Epidermal melanocyte (primary cell): ENCODE measurements around the gene CDYL2.
"Not testable (repeated sequence)": the region's sequence is repeated elsewhere in the genome, so short reads cannot be mapped to it uniquely, and the experiment has no call there.

Source experiments
- DNase-seq: peaks from one replicate; pipeline ENCODE4 v3.0.0; 2011; ENCODE audit warnings: low spot score; ENCODE audit not compliant: insufficient read length

Gene CDYL2

GRCh38 chr16:80744856-80745255 lies 59.5 kb downstream of the CDYL2 start:
- DNase-seq, result no peak

GRCh38 chr16:80743772-80744171 lies 60.6 kb downstream of the CDYL2 start:
- no peak for DNase-seq

- no peak for DNase-seq
Observed at GRCh38 chr16:80743273-80743672, 61.1 kb downstream of the CDYL2 start.

- no peak for DNase-seq
Observed at GRCh38 chr16:80742331-80742730, 62.1 kb downstream of the CDYL2 start.

- DNase-seq, result no peak
Observed at GRCh38 chr16:80741724-80742123, 62.7 kb downstream of the CDYL2 start.

- DNase-seq, result no peak
Observed at GRCh38 chr16:80739523-80739922, 64.9 kb downstream of the CDYL2 start.

- DNase-seq, result no peak
Observed at GRCh38 chr16:80738521-80738920, 65.9 kb downstream of the CDYL2 start.

- no peak for DNase-seq
Observed at GRCh38 chr16:80735846-80736245, 68.6 kb downstream of the CDYL2 start.

- no peak for DNase-seq
Observed at GRCh38 chr16:80733407-80733806, 71.0 kb downstream of the CDYL2 start.

- no peak for DNase-seq
Observed at GRCh38 chr16:80731915-80732314, 72.5 kb downstream of the CDYL2 start.

- DNase-seq, result not testable (repeated sequence)
Observed at GRCh38 chr16:80727066-80727763, 77.2 kb downstream of the CDYL2 start.

GRCh38 chr16:80725566-80726162 lies 78.7 kb downstream of the CDYL2 start:
- no peak for DNase-seq

- DNase-seq, result no peak
Observed at GRCh38 chr16:80723981-80724380, 80.4 kb downstream of the CDYL2 start.

- no peak for DNase-seq
Observed at GRCh38 chr16:80723091-80723490, 81.3 kb downstream of the CDYL2 start.

GRCh38 chr16:80720804-80721371 lies 83.5 kb downstream of the CDYL2 start:
- no peak for DNase-seq

GRCh38 chr16:80719573-80719972 lies 84.8 kb downstream of the CDYL2 start:
- no peak for DNase-seq

GRCh38 chr16:80718480-80719220 lies 85.7 kb downstream of the CDYL2 start:
- no peak for DNase-seq

- DNase-seq, result no peak
Observed at GRCh38 chr16:80717611-80718010, 86.8 kb downstream of the CDYL2 start.

GRCh38 chr16:80716564-80717139 lies 87.7 kb downstream of the CDYL2 start:
- no peak for DNase-seq

- no peak for DNase-seq
Observed at GRCh38 chr16:80711406-80711805, 93.0 kb downstream of the CDYL2 start.

GRCh38 chr16:80710918-80711317 lies 93.5 kb downstream of the CDYL2 start:
- no peak for DNase-seq

GRCh38 chr16:80708823-80709222 lies 95.6 kb downstream of the CDYL2 start:
- no peak for DNase-seq
